HepG2 (cell line): Measurements from ENCODE around the gene BSG. TPM values are rescaled to one million over a fixed set of nuclear protein-coding genes. Genes with fewer than 3 reads are reported as not detected.
A peak's percentile ranks its signal among the peaks of the same experiment; 100 is the strongest.

Experiments
- ARHGAP35 ChIP-seq: sonication (generic); formaldehyde crosslinking; IDR thresholded peaks from 2 replicates; pipeline ENCODE4 v1.9.0; 2022; ENCODE audit warnings: mild to moderate bottlenecking, inconsistent platforms, moderate library complexity, missing genetic modification reagents, borderline replicate concordance
- ATF2 ChIP-seq: sonication (generic); formaldehyde crosslinking; IDR thresholded peaks from 2 replicates; pipeline ENCODE4 v1.4.0; 2020; ENCODE audit warnings: missing genetic modification reagents
- CENPT ChIP-seq: sonication (generic); formaldehyde crosslinking; IDR thresholded peaks from 2 replicates; pipeline ENCODE4 v1.8.0; 2022; ENCODE audit warnings: low read depth, mild to moderate bottlenecking, moderate library complexity, missing genetic modification reagents
- FOXO4 ChIP-seq: sonication (generic); formaldehyde crosslinking; conservative IDR thresholded peaks from 2 replicates; pipeline ENCODE4 v1.8.1; 2023; ENCODE audit warnings: missing genetic modification reagents
- GTF3A ChIP-seq: sonication (generic); formaldehyde crosslinking; conservative IDR thresholded peaks from 2 replicates; pipeline ENCODE4 v1.4.0; 2020; ENCODE audit warnings: mild to moderate bottlenecking, missing genetic modification reagents
- KLF16 ChIP-seq, 2 experiments: sonication (generic) in 1 of 2; formaldehyde crosslinking in 1 of 2; IDR thresholded peaks; 2 replicates each; pipeline versions ENCODE4 v1.6.1 to v1.8.0; 2016 to 2023; ENCODE audit warnings: missing genetic modification reagents in 2 of 2, missing compliant biosample characterization in 1 of 2
- NCOA5 ChIP-seq: sonication (generic); formaldehyde crosslinking; IDR thresholded peaks from 2 replicates; pipeline ENCODE4 v1.4.0; 2020; ENCODE audit warnings: missing genetic modification reagents
- PHF8 ChIP-seq: sonication (generic); formaldehyde crosslinking; IDR thresholded peaks from 2 replicates; pipeline ENCODE4 v1.5.0; 2020; ENCODE audit warnings: missing genetic modification reagents
- RAD21 ChIP-seq: fragments of 450-650 bp; formaldehyde crosslinking; IDR thresholded peaks from 2 replicates; pipeline ENCODE4 v1.5.0; 2020; ENCODE audit warnings: mild to moderate bottlenecking
- RELA ChIP-seq: sonication (generic); formaldehyde crosslinking; IDR thresholded peaks from 2 replicates; pipeline ENCODE4 v1.4.0; 2020; ENCODE audit warnings: missing genetic modification reagents
- TARDBP ChIP-seq: sonication (generic); formaldehyde crosslinking; IDR thresholded peaks from 2 replicates; pipeline ENCODE4 v1.8.0; 2022; ENCODE audit warnings: mild to moderate bottlenecking, missing genetic modification reagents
- TP53 ChIP-seq: sonication (generic); formaldehyde crosslinking; conservative IDR thresholded peaks from 2 replicates; pipeline ENCODE4 v1.4.0; 2020; ENCODE audit warnings: missing genetic modification reagents
- ZBTB21 ChIP-seq: sonication (generic); formaldehyde crosslinking; IDR thresholded peaks from 2 replicates; pipeline ENCODE4 v1.4.0; 2020; ENCODE audit warnings: missing genetic modification reagents
- ZBTB37 ChIP-seq: sonication (generic); formaldehyde crosslinking; IDR thresholded peaks from 2 replicates; pipeline ENCODE4 v1.4.0; 2020; ENCODE audit warnings: mild to moderate bottlenecking, missing genetic modification reagents
- ZNF256 ChIP-seq: sonication (generic); formaldehyde crosslinking; conservative IDR thresholded peaks from 2 replicates; pipeline ENCODE4 v1.4.0; 2020; ENCODE audit warnings: missing genetic modification reagents
- ZNF3 ChIP-seq: IDR thresholded peaks from 2 replicates; pipeline ENCODE4 v1.7.0; 2017; ENCODE audit warnings: inconsistent platforms
- ZNF382 ChIP-seq: sonication (generic); formaldehyde crosslinking; IDR thresholded peaks from 2 replicates; pipeline ENCODE4 v1.5.0; 2020; ENCODE audit warnings: missing genetic modification reagents, mild to moderate bottlenecking, borderline replicate concordance
- ZNF503 ChIP-seq: sonication (generic); formaldehyde crosslinking; IDR thresholded peaks from 2 replicates; pipeline ENCODE4 v1.4.0; 2020; ENCODE audit warnings: missing genetic modification reagents
- ZNF589 ChIP-seq: sonication (generic); formaldehyde crosslinking; conservative IDR thresholded peaks from 2 replicates; pipeline ENCODE4 v1.8.0; 2022; ENCODE audit warnings: mild to moderate bottlenecking, moderate library complexity, missing genetic modification reagents
- ZNF674 ChIP-seq: sonication (generic); formaldehyde crosslinking; IDR thresholded peaks from 2 replicates; pipeline ENCODE4 v1.5.0; 2020; ENCODE audit warnings: low read depth, mild to moderate bottlenecking, missing genetic modification reagents
- ZNF775 ChIP-seq: sonication (generic); formaldehyde crosslinking; IDR thresholded peaks from 2 replicates; pipeline ENCODE4 v1.4.0; 2020; ENCODE audit warnings: missing genetic modification reagents, mild to moderate bottlenecking, moderate library complexity, borderline replicate concordance
- ZNF891 ChIP-seq: sonication (generic); formaldehyde crosslinking; IDR thresholded peaks from 2 replicates; pipeline ENCODE4 v1.5.0; 2020; ENCODE audit warnings: mild to moderate bottlenecking, missing genetic modification reagents
- polyA plus RNA-seq, 8 experiments: library from polyadenylated mRNA; depleted of rRNA in 3 of 8; stranded (reverse) in 7 of 8; unstranded in 1 of 8; fragments of >200 nt; fragmentation: Illumina TruSeq in 4 of 8; extraction: Trizol in 4 of 8; gene quantifications; 2 replicates each; pipeline versions ENCODE4 v1.2.1 to v1.2.3, GENCODE V29; 2011 to 2016; ENCODE audit warnings: low read depth in 4 of 8, missing spikeins in 1 of 8, mixed read lengths in 1 of 8; ENCODE audit not compliant: insufficient read depth in 1 of 8
- total RNA-seq, 5 experiments: library from RNA; depleted of rRNA; stranded (reverse); fragments of >200 nt; fragmentation: Illumina TruSeq; extraction: Trizol; gene quantifications; 2 replicates each; pipeline ENCODE4 v1.2.3, GENCODE V29; 2016; ENCODE audit warnings: low read depth in 1 of 5
- TF ChIP-seq, protein P1 (sequence below): sonication (generic); formaldehyde crosslinking; IDR thresholded peaks from 2 replicates; pipeline ENCODE4 v1.4.0; 2020; ENCODE audit warnings: missing genetic modification reagents

BSG gene
- total and polyA plus RNA-seq, 2 of the 13 experiments (the other 11 are each of a cell fraction or from before 2014, with no cell fraction given), result 309 to 754 TPM

GRCh38 chr19:531009-531752, 41.2 kb upstream of the BSG start (continued):
- TF ChIP-seq, protein P1, sequence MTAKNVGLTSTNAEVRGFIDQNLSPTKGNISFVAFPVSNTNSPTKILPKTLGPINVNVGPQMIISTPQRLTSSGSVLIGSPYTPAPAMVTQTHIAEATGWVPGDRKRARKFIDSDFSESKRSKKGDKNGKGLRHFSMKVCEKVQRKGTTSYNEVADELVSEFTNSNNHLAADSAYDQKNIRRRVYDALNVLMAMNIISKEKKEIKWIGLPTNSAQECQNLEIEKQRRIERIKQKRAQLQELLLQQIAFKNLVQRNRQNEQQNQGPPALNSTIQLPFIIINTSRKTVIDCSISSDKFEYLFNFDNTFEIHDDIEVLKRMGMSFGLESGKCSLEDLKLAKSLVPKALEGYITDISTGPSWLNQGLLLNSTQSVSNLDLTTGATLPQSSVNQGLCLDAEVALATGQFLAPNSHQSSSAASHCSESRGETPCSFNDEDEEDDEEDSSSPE (CRISPR knock-in tag), result 0 out of 2 replicates have a peak, but pooled peaks have one; percentile 33
- TF ChIP-seq ZNF775 (CRISPR knock-in tag), result no peak
- TF ChIP-seq TARDBP (CRISPR knock-in tag), result peak; percentile 49; the same call in 1 of the 2 replicates
- TF ChIP-seq ATF2 (CRISPR knock-in tag), result 0 out of 2 replicates have a peak, but pooled peaks have one; percentile 39
- TF ChIP-seq ZNF3 (CRISPR knock-in tag), result no peak
- no peak for TF ChIP-seq ZNF589 (CRISPR knock-in tag)
- no peak for TF ChIP-seq ZBTB21 (CRISPR knock-in tag)
- no peak for TF ChIP-seq ZNF256 (CRISPR knock-in tag)
- no peak for TF ChIP-seq NCOA5 (CRISPR knock-in tag)
- TF ChIP-seq ZNF382 (CRISPR knock-in tag), result no peak
- TF ChIP-seq TP53 (CRISPR knock-in tag), result no peak
- TF ChIP-seq ZNF674 (CRISPR knock-in tag), result 0 out of 2 replicates have a peak, but pooled peaks have one; percentile 66
- no peak for TF ChIP-seq RELA (CRISPR knock-in tag)
- no peak for TF ChIP-seq ZBTB37 (CRISPR knock-in tag)
- no peak for TF ChIP-seq ZNF503
- no peak for TF ChIP-seq FOXO4 (CRISPR knock-in tag)
- peak; percentile 66; the same call in 1 of the 2 replicates for TF ChIP-seq CENPT (CRISPR knock-in tag)
- TF ChIP-seq KLF16 (CRISPR knock-in tag; IDR thresholded peaks at IDR 0.05), result 0 out of 4 replicates have a peak, but pooled peaks of 1 of the 2 experiments have one; percentile 55
- no peak; the same call in none of the 2 replicates for TF ChIP-seq RAD21
- TF ChIP-seq ARHGAP35 (CRISPR knock-in tag), result peak; percentile 54; the same call in 1 of the 2 replicates
- no peak for TF ChIP-seq ZNF891 (CRISPR knock-in tag)
- TF ChIP-seq PHF8, result peak; percentile 75
- no peak for TF ChIP-seq GTF3A
